Colon (tissue), 2 donors: ENCODE measurements around the gene DFFA.
"Not testable (repeated sequence)": the region's sequence is repeated elsewhere in the genome, so short reads cannot be mapped to it uniquely, and the experiment has no call there.

ENCODE experiments used
- FAIRE-seq: peaks from 2 replicates; lab custom pipeline; 2012; peaks lifted over from hg19 to GRCh38; lab: Jason Lieb, UNC
- donor health status: control.
- donor health status: control.

Gene DFFA

DNA sequence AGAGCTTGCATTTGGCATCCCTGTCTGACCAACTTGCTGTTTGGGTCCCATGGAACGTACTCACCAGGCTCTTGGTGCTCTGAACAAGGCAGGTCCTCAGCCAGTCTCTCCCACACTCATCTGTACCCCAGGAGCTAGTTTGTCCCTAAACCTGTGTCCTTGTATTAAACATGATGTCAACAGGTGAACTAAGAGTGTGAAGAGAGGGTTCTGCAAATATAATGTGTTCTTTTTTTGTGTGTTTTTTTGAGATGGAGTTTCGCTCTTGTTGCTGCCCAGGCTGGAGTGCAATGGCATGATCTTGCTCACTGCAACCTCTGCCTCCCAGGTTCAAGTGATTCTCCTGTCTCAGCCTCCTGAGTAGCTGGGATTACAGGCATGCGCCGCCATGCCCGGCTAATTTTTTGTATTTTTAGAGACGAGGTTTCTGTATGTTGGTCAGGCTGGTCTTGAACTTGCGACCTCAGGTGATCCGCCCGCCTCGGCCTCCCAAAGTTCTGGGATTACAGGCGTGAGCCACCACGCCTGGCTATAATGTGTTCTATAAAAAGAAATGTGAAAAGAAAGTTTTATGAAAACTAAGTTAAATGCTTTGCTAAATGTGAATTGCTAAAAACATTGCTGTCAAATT lies 33.8 kb upstream of the DFFA start:
- FAIRE-seq = not testable (repeated sequence)

DNA sequence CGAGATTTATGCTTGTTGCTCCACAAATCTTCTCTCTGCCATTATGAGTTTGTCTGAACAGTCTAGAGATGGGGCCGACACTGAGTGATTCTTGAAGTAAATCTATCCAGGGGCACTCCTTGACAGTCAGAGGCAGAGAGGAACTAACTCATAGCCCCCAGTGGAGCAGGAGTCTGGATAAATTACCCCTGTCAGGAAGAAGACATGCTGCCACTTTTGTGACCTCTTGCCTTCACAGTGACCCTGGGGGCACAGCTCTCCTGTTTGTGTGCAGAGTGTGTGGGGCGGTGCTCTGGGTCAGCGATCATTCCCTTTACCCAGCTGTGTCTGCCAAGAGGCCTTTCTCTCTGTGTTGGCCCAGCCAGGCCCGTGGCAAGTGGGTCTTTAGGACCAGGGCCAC lies 31.9 kb upstream of the DFFA start:
- no peak for FAIRE-seq

DNA sequence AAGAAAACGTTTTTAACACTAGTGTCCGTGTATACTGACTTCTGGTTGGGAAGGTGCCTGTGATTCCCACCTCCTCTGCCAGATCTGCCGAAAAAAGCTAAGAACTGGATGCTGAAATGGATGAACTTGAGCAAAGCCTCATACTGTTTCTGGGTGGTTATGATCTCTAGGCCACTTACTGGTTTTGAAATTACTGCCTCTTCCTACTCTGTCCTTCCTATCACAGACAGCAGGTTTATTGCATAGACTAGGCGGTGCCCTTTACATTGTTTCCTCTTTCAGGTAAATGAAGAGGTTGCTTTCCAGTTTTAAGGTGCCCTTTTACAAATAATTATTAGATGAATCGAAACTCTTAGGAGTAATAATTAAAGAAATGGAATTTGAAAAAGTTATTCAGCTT lies 29.9 kb upstream of the DFFA start:
- FAIRE-seq = no peak

DNA sequence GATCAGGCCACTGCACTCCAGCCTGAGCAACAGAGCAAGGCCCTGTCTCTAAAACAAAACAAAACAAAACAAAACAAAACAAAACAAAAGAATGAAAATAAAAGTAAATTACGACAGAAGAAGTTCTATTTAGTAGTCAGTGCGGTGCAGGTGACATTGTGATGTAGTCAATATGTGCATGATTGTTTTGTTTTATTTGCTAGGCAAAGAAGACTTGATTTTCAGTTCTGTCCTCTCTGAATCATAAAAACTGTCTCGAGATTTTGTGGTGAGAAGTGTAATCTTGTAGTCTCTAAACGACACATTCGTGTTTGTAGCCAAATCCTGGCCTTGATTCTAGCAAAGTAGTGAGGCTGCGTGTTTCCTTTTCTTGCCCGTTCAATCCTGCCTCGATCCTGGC lies 25.9 kb upstream of the DFFA start:
- FAIRE-seq = no peak

DNA sequence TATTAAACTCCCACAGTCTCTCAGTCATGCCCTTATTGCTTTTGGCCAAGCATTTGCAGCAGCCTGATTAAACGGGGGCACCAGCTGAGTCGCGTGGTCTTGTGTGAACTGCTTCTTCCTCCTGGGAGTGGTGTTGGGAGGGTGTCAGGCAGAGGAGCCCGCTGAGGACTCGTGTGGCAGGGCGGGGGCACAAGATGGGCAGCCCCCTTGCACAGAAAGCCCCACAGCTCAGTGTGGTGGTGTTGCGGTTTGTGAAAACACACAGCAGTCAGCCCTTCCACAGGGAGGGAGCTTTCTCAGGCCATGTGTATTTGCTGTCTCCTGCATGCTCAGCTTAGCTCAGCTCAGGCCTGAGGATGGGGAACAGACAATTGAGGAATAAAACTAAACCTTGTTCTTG lies 24.8 kb upstream of the DFFA start:
- FAIRE-seq = no peak

DNA sequence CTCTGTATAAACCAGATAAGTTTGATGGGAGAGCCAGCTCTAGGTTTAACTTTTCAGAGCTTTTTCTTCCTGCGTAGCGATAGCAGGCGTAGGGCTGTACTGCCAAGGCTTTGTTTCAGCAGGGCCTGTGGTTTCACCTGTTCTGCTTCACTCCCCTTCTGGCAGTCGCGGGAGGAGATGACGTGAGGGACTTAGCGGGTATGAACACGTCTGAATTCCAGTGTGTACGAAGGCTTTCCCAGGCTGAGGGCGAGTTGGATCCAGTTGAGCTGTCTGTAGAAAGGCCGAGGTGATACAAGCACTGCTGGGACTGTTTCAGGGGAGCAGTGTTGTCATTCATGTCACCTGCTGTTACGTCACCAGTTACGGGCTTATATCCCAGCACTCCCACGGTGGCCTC lies 23.6 kb upstream of the DFFA start:
- no peak for FAIRE-seq

DNA sequence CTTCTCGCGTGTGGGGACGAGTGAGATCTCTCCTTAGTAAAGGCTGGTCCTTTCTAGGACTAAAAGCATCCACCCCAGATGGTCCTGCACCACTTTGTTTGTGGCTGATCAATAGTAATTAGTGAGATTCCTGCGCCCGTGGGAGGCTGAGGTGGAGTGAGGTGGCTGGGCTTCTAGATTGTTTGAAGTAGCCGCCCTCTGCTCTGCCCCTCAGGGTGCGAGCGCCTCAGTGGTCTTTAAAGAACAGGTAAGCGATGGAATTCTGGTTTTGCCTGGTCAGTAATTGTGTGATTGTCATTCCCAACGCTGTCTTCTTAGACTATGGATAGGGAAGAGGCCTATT lies 23.1 kb upstream of the DFFA start:
- FAIRE-seq = no peak

DNA sequence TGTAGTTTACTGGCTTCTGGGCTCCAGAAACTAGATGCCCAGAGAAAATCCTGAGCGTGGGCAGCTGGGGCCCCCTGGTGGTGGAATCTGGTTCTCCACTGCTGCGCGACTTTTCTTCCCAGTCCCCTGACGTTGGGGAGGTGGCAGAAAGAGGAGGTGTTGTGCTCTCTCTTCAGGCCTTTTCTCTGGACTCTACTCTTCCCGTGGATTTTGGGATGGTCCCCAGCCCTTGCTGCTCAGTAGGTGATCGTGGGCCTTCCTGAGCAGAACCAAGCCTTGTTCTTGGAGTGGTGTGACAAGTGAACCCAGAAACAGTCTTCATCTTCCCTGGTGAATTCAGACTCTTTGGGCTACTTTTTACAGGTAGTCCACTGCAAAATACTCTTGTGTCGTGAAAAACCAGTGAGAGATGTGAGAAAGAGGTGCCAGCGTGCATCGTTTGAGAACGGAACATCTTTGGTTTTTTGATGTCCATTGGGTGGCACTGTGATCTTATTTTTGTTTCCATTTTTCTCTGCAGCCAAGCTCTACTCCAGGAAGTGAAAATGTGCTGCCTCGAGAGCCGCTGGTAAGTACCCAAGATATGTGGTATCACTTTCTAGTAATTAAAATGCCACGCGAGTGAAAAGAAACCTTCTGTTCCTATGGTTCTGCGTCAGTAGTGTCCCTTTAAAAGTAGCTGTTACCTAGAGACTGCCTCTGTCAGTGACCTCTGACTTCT lies 22.6 kb upstream of the DFFA start:
- no peak for FAIRE-seq

DNA sequence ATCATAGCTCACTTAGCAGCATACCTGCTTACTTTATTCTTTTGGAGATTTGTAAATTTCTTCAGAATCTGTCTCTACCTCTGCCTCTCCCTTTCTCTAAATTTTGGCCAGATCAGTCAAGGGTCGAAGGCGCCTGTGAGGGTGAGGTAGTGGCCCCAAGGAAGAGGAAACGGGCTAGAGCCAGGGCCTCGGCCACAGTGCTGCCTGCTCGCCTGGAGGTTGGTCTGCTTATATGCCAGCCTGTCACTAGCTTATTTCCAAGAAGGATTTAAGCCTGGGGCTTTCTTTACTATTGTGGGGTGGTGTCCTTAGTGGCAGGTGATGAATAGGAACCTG lies 22.1 kb upstream of the DFFA start:
- no peak for FAIRE-seq

DNA sequence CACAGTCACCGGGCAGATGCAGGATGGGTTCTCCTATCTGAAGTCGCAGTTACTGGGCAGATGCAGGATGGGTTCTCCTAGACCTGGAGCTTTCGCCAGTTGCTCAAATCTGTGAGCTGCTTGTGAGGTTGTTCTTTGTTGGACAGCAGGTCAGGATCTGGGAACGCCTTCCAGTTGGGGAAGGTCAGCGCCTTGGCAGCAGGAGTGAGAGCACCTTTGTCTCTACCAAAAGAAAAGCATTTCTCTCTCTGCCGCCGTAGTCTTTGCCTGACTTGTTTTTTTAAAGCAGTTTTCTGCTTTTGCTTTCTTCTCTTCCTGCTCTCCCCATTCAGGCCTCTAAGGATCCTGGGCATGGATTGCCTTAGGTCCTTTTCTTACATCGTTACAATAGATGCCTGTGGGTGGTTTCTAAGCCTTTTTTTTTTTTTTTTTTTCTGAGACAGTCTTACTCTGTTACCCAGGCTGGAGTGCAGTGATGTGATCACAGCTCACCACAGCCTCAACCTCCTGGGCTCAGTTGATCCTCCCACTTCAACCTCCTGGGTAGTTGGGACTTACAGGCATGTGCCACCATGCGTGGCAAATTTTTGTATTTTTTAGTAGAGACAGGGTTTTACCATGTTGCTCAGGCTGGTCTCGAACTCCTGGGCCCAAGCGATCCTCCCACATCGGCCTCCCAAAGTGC lies 18.1 kb upstream of the DFFA start:
- FAIRE-seq = no peak

DNA sequence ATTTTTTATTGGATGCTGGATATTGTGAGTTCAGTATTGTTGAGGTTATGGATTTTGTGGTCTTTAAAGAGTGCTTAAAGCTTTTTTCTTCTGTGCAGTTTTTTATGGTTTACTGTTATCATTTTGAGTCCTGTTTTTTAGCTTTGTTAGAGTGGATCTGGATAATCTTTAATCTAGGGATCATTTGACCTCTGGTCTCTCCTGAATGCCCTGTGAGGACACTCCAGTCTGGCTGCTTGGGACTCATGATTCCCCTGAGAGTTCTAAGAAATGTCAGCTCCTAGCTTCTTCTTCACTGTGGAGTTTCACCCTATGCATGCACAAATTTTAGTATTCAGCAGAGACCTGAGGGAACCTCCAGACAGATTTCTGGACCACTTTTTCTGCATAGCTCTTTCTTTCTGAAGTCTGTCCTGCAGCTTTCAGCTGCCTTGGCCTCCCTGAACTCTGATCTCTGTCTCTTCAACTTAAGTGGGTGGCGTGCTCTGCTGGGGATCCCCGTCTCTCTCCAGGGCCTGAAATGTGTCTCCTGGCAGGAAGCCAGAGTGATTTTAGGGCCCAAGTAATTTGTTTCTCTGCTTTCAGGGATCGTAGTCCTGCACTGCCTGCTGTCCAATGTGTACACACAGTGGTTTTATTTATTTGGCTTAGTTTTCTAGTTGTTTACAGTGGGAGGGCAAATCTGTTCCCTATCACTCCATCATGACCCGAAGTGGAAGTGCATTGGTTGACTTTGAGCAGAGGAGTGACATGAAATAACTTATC lies 17.1 kb upstream of the DFFA start:
- FAIRE-seq = no peak

DNA sequence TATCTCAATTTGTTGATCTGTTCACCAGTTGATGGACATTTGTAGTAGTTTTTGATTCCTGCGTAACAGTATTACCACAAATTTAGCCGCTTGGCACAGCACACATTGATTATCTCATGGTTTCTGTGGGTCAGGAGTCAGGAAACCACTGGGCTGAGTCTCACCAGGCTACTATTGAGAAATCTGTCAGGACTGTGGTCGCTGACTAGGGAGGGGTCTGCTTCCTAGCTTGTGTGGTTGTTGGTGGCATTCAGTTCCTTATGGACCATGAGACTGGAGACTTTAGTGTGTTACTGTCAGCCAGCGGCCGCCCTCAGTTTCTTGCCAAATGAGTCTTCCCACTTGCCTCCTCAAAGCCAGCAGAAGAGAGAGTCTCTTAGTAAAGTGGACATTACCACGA lies 12.2 kb upstream of the DFFA start:
- FAIRE-seq = no peak

DNA sequence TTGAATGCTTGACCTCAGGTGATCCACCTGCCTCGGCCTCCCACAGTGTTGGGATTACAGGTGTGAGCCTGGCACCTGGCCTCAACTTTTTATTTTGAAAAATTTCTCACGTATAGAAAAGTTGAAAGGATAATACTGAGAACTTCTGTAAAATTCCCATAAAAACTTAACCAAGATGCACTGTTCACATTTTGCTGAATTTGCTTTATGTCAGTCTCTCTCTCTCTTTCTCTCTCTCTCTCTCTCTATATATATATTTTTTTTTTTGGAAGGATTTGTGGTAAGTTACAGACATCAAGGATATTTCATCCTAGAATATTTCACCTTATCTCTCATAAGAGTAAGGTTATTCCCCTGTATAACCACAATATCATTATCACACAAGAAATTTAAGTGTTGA lies 8.3 kb upstream of the DFFA start:
- FAIRE-seq = no peak

DNA sequence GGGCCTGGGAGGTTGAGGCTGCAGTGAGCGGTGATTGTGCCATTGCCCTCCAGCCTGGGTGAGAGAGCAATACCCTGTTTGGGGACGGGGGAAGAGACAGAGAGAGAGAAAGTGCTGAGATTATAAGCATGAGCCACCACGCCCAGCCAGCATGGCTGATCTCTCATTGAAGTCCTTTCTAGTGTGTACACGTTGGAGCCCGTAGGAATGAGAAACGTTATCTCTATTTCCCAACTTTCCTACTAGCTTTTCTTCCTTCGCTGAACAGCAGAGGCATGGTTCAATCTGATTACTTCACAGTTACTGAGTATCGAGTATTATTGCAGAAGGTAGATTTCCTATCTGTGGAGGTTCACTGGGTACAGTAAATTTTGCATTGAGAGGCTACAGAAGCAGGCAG lies 7.0 kb upstream of the DFFA start:
- FAIRE-seq = no peak

DNA sequence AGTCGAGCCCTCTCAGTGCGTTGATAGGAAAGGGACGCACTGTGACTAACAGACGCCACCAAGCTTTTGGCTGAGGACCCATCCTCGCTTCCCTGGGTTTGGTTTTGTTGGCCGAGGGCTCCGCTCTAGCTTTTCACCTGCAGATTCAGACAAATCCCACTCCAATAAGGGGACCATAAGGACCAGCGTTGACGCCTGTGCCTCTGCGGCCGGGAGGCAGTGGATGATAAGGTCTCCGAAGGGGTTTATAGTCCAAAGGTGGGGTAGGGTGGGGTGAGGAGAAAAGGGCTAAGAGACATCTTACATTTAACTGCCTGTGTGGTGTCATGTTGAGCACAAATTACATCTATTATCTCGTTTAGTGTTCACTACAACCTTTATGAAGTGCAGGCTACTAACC lies 3.2 kb upstream of the DFFA start:
- FAIRE-seq = no peak

DNA sequence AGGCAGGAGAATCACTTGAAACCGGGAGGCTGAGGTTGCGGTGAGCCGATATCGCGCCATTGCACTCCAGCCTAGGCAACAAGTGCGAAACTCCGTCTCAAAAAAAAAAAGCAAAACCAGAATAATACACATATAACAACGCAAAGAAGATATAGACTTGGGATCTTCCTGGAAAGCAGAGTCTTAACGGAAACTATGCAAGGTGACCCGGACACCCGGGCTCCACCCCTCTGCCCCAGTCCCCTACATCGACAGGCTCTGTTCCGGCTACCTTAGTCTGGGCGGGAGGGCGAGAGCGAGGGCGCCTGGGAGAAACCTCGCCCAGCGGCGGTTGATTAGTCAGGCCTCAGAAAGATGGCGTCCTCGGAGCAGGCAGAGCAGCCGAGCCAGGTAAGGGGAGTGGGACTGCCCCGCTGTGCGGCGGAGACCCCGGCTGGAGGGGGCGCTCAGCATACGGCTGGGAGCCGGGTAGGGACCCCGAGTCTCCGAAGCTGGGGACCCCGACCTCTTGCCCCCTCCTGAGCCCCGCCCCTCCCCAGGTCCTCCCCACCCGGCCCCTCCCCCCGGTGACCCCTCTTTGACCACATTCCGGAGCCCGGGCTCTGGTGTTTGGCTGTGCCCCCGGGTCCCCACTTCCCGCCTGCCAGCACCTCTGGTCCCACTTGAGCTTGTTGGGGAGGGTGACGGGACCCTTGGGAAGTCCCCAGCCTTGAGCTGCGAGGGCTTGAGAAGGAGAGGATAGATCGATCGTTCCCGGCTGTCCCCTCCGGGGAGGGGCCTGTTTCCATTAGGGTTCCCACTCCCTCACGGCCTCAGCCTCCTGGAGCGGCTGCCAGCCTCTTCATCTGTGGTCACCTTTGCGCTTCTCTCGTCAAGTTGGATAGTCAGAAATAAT lies 2.5 kb upstream of the DFFA start, which contains the start of gene PEX14:
Gene PEX14, plus strand, starts transcription at position 338 of the 895 bp plus-strand sequence. Its CDS starts 17 bp downstream, at position 355.
- no peak for FAIRE-seq

DNA sequence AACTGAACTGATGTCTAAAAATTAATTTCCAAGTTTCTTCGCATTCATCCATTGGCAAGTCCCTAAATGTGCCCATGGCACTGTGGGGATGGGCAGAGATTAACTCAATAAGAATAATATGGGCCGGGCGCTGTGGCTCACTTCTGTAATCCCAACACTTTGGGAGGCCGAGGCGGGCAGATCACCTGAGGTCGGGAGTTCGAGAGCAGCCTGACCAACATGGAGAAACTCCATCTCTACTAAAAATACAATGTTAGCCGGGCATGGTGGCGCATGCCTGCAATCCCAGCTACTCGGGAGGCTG lies 1.9 kb upstream of the DFFA start:
- not testable (repeated sequence) for FAIRE-seq

DNA sequence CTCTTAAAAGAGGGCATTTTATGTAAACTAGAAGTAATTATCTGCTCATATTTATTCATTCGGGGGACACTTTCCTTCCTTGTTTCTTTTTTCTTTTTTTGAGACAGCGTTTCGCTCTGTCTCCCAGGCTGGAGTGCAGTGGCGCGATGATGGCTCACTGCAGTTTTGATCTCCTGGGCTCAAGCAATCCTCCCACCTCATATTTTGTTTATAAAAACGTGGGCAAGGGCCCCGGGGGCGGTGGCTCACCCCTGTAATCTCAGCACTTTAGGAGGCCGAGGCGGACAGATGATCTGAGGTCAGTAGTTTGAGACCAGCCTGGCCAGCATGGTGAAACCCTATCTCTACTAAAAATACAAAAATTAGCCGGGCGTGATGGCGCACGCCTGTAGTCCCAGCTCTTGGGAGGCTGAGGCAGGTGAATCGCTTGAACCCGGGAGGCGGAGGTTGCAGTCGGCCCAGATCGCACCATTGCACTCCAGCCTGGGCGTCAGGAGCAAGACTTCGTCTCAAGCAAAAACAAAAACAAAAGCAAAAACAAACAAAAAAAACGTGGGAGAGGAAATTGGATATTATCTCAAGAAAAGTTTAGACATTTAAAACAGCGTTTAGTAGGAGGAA lies 926 bp upstream of the DFFA start:
- FAIRE-seq = no peak

DNA sequence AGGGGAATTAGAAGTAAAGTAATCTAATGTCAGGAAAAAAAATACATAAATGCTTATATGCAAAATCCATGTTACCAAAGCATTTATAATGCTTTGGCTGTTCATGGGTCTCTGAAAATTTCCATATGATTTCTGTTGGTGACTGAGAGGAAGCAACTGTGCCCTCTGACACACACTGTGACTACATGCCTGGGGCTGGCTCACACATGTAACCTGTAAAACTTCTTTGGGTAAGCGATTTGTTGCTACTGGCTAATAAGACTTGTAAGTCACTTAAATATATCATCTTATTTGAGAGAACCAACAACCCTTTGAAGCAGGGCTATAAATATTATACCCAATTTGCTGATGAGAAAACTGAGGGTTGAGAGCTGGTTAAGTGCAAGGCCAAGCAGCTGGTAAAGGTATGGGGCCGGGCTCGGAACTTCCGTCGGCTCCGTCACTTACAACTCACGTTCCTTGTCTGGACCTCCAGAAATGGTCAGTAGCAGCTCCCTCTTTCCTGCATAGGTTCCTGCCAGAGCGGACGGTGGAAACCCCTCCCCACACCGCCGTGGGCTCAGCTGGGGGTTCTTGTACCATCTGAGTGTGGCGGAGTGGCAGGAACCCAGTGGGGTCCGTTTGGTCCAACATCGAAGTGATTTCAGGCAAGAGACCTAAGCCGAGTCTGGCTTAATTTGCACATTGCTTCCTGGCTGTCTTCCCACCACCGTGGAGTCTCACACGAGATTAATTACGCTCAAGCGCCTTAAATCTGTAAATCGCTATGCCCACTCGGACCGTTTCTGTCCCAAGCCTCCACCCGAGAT lies 714 bp downstream of the DFFA start:
- no peak for FAIRE-seq

DNA sequence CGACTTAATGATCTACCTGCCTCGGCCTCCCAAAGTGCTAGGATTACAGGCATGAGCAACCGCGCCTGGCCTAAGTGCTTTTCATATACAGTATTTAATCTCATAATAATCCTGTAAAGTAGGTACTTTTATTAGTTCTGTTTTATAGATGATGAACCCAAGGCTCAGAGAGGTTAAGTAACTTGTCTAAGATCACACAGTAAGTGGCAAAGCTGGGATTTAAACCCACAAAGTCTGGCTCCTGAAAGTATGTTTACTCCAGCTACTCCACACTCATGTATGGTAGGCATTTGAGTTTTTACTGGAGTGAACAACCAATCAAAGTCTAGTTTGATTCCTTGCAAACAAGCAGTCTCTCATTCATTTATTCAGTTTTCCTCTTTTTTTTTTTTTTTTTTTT lies 2.3 kb downstream of the DFFA start:
- no peak for FAIRE-seq

DNA sequence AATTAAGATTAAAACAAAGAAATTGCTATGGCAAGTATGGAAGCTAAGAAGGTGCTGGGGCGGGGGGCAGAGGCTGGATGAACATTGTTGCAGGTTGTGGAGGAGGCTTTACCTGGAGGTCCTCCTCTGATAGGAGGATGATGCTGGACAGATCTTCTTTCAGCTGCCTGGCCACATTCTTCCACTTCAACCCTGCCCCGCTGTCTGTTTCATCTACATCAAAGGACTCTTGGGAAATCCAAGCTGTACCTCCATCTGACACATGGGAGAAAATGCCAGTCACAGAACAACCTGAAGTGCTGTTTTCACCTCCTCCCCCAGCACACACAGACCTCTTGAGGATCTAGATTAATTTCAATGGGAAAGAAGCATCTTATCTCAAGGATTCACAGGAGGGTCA lies 5.3 kb downstream of the DFFA start:
- no peak for FAIRE-seq
